ENCODE measurements around the gene GRIN2C. TPM values are rescaled to one million over a fixed set of nuclear protein-coding genes. Genes with fewer than 3 reads are reported as not detected.

GRIN2C gene
- total RNA-seq, 4 donors from 2014 or later = 0.13 TPM; not detected in 3

DNA sequence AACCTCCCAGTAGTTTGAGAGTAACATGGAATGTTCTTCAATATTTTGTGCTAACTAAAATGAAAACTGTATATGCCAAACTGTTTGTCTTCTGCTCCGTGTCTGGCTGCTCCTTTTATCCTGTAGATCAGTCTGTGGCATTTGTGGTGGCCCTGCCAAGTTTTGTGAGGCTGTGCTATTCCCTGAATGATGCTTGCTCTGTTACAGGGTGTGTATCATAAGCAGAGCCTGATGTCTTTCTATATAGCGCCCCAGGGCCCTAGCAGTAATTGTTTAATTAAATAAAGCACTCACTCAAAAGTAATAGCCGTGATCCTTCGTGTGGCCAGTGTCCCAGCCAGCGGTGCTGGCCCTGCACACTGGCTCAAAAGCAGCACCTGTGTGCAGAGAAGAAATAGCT is 55.7 kb downstream of the GRIN2C start:
- Histone ChIP-seq H3K27ac (no peak overlapping the region), H3K36me3 (peaks cover 47% of the 10 kb centered on the region), H3K4me3 (no peak overlapping the region), H3K27me3 (no peaks in the 10 kb centered on the region), H3K9me3 (no peaks in the 10 kb centered on the region), H3K4me1 (no peaks in the 10 kb centered on the region)
- no peak for DNase-seq (ENCODE audit: low spot score in 2 of 2)
- TF ChIP-seq POLR2AphosphoS5 (IDR thresholded peaks at IDR 0.05) (no peak), POLR2A (IDR thresholded peaks at IDR 0.05) (no peak), EP300 (IDR thresholded peaks at IDR 0.05) (no peak)
- TF ChIP-seq, protein P1, sequence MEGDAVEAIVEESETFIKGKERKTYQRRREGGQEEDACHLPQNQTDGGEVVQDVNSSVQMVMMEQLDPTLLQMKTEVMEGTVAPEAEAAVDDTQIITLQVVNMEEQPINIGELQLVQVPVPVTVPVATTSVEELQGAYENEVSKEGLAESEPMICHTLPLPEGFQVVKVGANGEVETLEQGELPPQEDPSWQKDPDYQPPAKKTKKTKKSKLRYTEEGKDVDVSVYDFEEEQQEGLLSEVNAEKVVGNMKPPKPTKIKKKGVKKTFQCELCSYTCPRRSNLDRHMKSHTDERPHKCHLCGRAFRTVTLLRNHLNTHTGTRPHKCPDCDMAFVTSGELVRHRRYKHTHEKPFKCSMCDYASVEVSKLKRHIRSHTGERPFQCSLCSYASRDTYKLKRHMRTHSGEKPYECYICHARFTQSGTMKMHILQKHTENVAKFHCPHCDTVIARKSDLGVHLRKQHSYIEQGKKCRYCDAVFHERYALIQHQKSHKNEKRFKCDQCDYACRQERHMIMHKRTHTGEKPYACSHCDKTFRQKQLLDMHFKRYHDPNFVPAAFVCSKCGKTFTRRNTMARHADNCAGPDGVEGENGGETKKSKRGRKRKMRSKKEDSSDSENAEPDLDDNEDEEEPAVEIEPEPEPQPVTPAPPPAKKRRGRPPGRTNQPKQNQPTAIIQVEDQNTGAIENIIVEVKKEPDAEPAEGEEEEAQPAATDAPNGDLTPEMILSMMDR (IDR thresholded peaks at IDR 0.05) = no peak
- WGBS = 74% methylated on average over 5 of the region's 5 CpGs

DNA sequence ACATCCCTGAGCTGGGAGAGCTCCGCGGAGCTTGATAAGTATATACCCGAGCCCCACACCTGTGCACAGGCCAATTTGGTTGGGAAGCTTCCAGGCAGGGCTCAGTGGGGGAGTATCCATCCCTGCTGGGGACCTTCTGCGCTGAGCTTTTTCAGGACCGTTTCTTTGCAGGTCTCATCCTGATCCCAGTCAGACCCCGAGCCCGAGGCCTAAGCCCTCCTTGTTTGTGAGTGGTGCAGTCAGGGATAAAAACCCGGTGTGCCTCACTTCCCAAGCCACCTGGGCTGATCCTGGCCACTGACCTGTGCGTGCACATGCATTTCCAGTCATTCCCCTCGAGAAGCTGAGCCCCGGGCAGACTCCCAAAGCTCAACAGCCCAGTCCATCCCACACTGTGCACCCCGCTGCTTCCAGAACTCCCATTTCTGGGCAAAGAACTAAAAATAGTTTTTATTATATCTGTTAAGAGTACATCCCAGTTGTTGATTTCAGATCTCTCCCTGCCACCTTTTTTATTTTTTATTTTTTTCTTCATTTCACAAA is 56.2 kb downstream of the GRIN2C start:
- no peak overlapping the region for H3K27ac ChIP-seq
- no peak overlapping the region for H3K4me3 ChIP-seq
- TF ChIP-seq POLR2A (IDR thresholded peaks at IDR 0.05) (no peak), POLR2AphosphoS5 (IDR thresholded peaks at IDR 0.05) (no peak), EP300 (IDR thresholded peaks at IDR 0.05) (no peak)
- TF ChIP-seq, protein P1 (IDR thresholded peaks at IDR 0.05) = no peak
- no peak for DNase-seq (ENCODE audit: low spot score in 2 of 2)
- whole genome bisulfite sequencing = 96% methylated on average over 9 of the region's 12 CpGs
- H3K9me3 ChIP-seq = no peaks in the 10 kb centered on the region
- peaks cover 50% of the 10 kb centered on the region for H3K36me3 ChIP-seq
- H3K27me3 ChIP-seq = no peaks in the 10 kb centered on the region
- H3K4me1 ChIP-seq = no peaks in the 10 kb centered on the region

DNA sequence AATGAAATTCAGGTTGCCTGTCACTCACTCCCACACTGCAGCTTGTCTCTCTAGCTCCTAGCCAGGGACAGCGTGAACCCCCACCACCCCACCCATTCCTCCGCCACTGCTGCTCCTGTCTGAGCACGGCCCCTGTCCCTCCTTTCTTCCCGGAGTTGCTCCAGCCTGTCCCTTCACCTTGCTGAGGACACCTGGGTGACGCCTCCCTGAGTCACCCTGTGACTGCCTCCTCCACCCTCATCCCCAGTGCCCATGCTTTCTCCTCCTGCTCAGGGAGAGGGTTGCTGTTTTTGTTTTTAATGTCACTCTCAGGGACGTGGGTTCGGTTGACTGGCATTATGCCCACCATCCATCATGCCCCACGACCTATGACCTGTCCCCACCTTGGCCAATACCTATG is 57.8 kb downstream of the GRIN2C start:
- Histone ChIP-seq H3K27ac (no peak overlapping the region), H3K9me3 (no peaks in the 10 kb centered on the region), H3K27me3 (no peaks in the 10 kb centered on the region), H3K4me3 (no peak overlapping the region), H3K36me3 (peaks cover 66% of the 10 kb centered on the region), H3K4me1 (no peaks in the 10 kb centered on the region)
- TF ChIP-seq POLR2A (IDR thresholded peaks at IDR 0.05) (no peak), POLR2AphosphoS5 (IDR thresholded peaks at IDR 0.05) (no peak), EP300 (IDR thresholded peaks at IDR 0.05) (no peak)
- TF ChIP-seq, protein P1 (IDR thresholded peaks at IDR 0.05) = no peak
- WGBS = 78% methylated on average over 8 of the region's 8 CpGs
- DNase-seq (ENCODE audit: low spot score in 2 of 2) = no peak

DNA sequence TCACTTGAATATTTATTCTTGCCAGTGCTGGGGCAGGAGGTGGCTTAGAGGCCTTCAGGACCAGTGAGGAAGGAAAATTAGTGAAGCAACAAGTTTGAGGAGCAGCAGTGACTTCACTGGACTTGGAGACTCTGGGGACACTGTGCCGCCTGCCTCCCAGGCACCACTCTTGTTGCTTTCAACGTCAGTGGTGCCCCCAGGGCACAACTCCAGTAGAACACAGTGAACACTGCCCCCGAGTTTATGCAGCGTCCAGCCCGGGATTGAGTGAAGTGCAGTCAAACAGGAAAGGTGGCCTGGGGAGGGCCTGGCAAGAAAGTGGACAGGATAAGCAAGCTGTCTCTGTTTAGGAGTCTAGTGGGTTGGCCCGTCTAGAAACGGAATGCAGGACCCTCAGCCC is 59.2 kb downstream of the GRIN2C start:
- TF ChIP-seq POLR2A (IDR thresholded peaks at IDR 0.05) (no peak), EP300 (IDR thresholded peaks at IDR 0.05) (no peak)
- TF ChIP-seq, protein P1 (IDR thresholded peaks at IDR 0.05) = no peak
- no peaks in the 10 kb centered on the region for H3K9me3 ChIP-seq
- WGBS = 77% methylated on average over 7 of the region's 7 CpGs
- no peak overlapping the region for H3K27ac ChIP-seq
- H3K4me3 ChIP-seq = no peak overlapping the region
- H3K27me3 ChIP-seq = no peaks in the 10 kb centered on the region
- H3K4me1 ChIP-seq = no peaks in the 10 kb centered on the region
- peaks cover 79% of the 10 kb centered on the region for H3K36me3 ChIP-seq
- DNase-seq (ENCODE audit: low spot score in 2 of 2) = no peak

DNA sequence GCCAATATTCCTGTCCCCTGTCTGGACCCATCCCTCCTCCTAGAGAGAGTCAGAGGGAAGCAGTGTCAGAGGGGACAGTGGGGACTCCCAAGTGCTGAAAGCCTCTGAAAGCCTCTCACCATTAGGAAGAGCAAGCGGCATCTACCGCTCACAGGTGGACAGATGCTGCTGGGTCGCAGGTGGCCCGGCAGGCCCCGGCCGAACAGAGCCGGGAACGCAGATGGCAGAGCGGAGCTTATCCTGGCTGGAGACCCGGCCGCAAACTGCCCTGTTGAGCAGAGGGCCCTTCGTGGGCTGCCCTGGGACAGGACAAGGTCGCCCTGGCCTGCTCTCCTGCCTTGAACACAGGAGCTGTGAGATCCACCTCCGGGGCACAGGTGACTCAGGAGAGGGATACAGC is 60.6 kb downstream of the GRIN2C start:
- 87% methylated on average over 6 of the region's 14 CpGs for WGBS
- Histone ChIP-seq H3K27me3 (no peaks in the 10 kb centered on the region), H3K36me3 (peaks cover 82% of the 10 kb centered on the region), H3K27ac (no peak overlapping the region), H3K4me1 (no peaks in the 10 kb centered on the region), H3K4me3 (no peak overlapping the region), H3K9me3 (no peaks in the 10 kb centered on the region)
- no peak for TF ChIP-seq POLR2AphosphoS5 (IDR thresholded peaks at IDR 0.05)
- TF ChIP-seq, protein P1 (IDR thresholded peaks at IDR 0.05) = no peak
- no peak for TF ChIP-seq POLR2A (IDR thresholded peaks at IDR 0.05)
- no peak for TF ChIP-seq EP300 (IDR thresholded peaks at IDR 0.05)
- no peak for DNase-seq (ENCODE audit: low spot score in 2 of 2)
